Endothelial cell of umbilical vein (primary cell): ENCODE measurements around the gene FAM110C. TPM values are rescaled to one million over a fixed set of nuclear protein-coding genes. Genes with fewer than 3 reads are reported as not detected.

Experiments used
- BruUV-seq: library from RNA; stranded (reverse); fragments of 400-500 nt; replicated peaks from 2 replicates; lab custom pipeline; 2021; lab: Mats Ljungman, UMichigan
- CTCF ChIA-PET: fragments of 300-600, 350-600 bp; sonication (Branson Sonifier 250); formaldehyde crosslinking; loops from one replicate; lab custom pipeline; 2021; ENCODE audit warnings: antibody characterized with exemption, inconsistent platforms; lab: Charles Lee
- POLR2A ChIA-PET: fragments of 300-600, 350-600 bp; sonication (Branson Sonifier 250); formaldehyde crosslinking; loops from one replicate; lab custom pipeline; 2021; ENCODE audit warnings: antibody characterized with exemption, inconsistent platforms; lab: Charles Lee
- DNase-seq: peaks from one replicate; pipeline ENCODE4 v3.0.0-alpha.2; 2011; ENCODE audit warnings: low read depth, low spot score
- FAIRE-seq: peaks from 2 replicates; lab custom pipeline; 2011; peaks lifted over from hg19 to GRCh38; lab: Jason Lieb, UNC
- H2AFZ ChIP-seq: 2 replicates; pipeline ENCODE4 v1.6.0; 2012; ENCODE audit warnings: low read depth, low read length, control low read depth, inconsistent platforms
- H3K27ac ChIP-seq: 2 replicates; pipeline ENCODE4 v1.5.1; 2011; ENCODE audit warnings: low read depth, mild to moderate bottlenecking, control low read depth, low read length, moderate library complexity; ENCODE audit not compliant: insufficient read depth
- H3K27me3 ChIP-seq, 2 experiments: 2 replicates each; pipeline versions ENCODE4 v1.6.0 to v1.6.1; 2011; ENCODE audit warnings: low read length in 2 of 2, mixed read lengths in 1 of 2; ENCODE audit not compliant: control insufficient read depth in 2 of 2, insufficient read depth in 2 of 2
- H3K36me3 ChIP-seq, 2 experiments: 2 replicates in 1 of 2; 3 replicates in 1 of 2; pipeline ENCODE4 v1.5.1; 2011; ENCODE audit warnings: low read length in 2 of 2, mild to moderate bottlenecking in 1 of 2, moderate library complexity in 1 of 2; ENCODE audit not compliant: control insufficient read depth in 2 of 2, insufficient read depth in 2 of 2; ENCODE audit errors: extremely low read depth in 1 of 2
- H3K4me1 ChIP-seq: 3 replicates; pipeline ENCODE4 v1.5.1; 2011; ENCODE audit warnings: mild to moderate bottlenecking, low read length; ENCODE audit not compliant: control insufficient read depth, insufficient read depth; ENCODE audit errors: extremely low read depth
- H3K4me2 ChIP-seq: 2 replicates; pipeline ENCODE4 v1.6.1; 2011; ENCODE audit warnings: low read length, control low read depth, mixed read lengths; ENCODE audit not compliant: insufficient read depth
- H3K4me3 ChIP-seq, 3 experiments: fragments of 200-600 bp in 1 of 3; sonication (generic), shearing (Covaris generic) in 1 of 3; replicated peaks in 1 of 3; 2 replicates each; pipeline ENCODE4 v1.5.1; 2011 to 2016; ENCODE audit warnings: control low read depth in 3 of 3, low read length in 3 of 3, mild to moderate bottlenecking in 2 of 3, inconsistent platforms in 1 of 3, low read depth in 1 of 3, moderate library complexity in 1 of 3; ENCODE audit not compliant: insufficient read depth in 1 of 3
- H3K79me2 ChIP-seq: 2 replicates; pipeline ENCODE4 v1.6.0; 2012; ENCODE audit warnings: low read length, inconsistent platforms; ENCODE audit not compliant: control insufficient read depth, insufficient read depth
- H3K9ac ChIP-seq: replicated peaks from 2 replicates; pipeline ENCODE3; 2011; ENCODE audit warnings: low read length, control low read depth; ENCODE audit not compliant: insufficient read depth; ENCODE audit errors: extremely low read depth
- H3K9me1 ChIP-seq: replicated peaks from 3 replicates; pipeline ENCODE4 v1.6.0; 2011; ENCODE audit warnings: mild to moderate bottlenecking, low read length; ENCODE audit not compliant: control insufficient read depth, insufficient read depth; ENCODE audit errors: extremely low read depth
- H3K9me3 ChIP-seq: replicated peaks from 2 replicates; pipeline ENCODE4 v1.5.1; 2012; ENCODE audit warnings: low read length, inconsistent platforms; ENCODE audit not compliant: control insufficient read depth, insufficient read depth
- H4K20me1 ChIP-seq: replicated peaks from 2 replicates; pipeline ENCODE3; 2011; ENCODE audit warnings: mild to moderate bottlenecking, low read length; ENCODE audit not compliant: control insufficient read depth, insufficient read depth; ENCODE audit errors: extremely low read depth
- EZH2 ChIP-seq: IDR thresholded peaks from 2 replicates; pipeline ENCODE4 v1.6.1; 2012; ENCODE audit warnings: borderline replicate concordance, low read depth, mild to moderate bottlenecking, moderate library complexity, low read length, inconsistent platforms; ENCODE audit not compliant: severe bottlenecking
- FOS ChIP-seq: IDR thresholded peaks from 2 replicates; pipeline ENCODE4 v1.6.1; 2011; ENCODE audit warnings: mild to moderate bottlenecking, low read length, moderate library complexity, borderline replicate concordance; ENCODE audit not compliant: insufficient read depth
- JUN ChIP-seq: IDR thresholded peaks from 2 replicates; pipeline ENCODE4 v1.6.1; 2011; ENCODE audit warnings: borderline replicate concordance, low read depth; ENCODE audit not compliant: insufficient read length, insufficient read depth
- MYC ChIP-seq: IDR thresholded peaks from one replicate; pipeline ENCODE4 v1.6.1; 2011; ENCODE audit warnings: mild to moderate bottlenecking, low read depth, low read length
- POLR2A ChIP-seq: IDR thresholded peaks from 2 replicates; pipeline ENCODE4 v1.6.1; 2012; ENCODE audit warnings: low read depth, mild to moderate bottlenecking, control low read depth, low read length
- POLR2AphosphoS5 ChIP-seq: IDR thresholded peaks from 2 replicates; pipeline ENCODE4 v1.6.1; 2012; ENCODE audit warnings: low read depth, mild to moderate bottlenecking, control low read depth, low read length, moderate library complexity; ENCODE audit not compliant: insufficient read depth
- dilution Hi-C: fragments of 300-500 bp; cut with MboI; formaldehyde crosslinking; loops from one replicate; pipeline ENCODE4 v1.15.0; 2019; ENCODE audit warnings: low sequenced_read_pairs; ENCODE audit not compliant: extremely low pct_ligation_motif_present
- intact Hi-C: fragments of 100-400 bp; cut with micrococcal nuclease; formaldehyde crosslinking; loops from one replicate; pipeline ENCODE4 v1.10.0; 2022
- polyA plus RNA-seq, 4 experiments: library from polyadenylated mRNA; depleted of rRNA in 3 of 4; stranded (reverse) in 3 of 4; unstranded in 1 of 4; fragments of >200 nt; gene quantifications; 2 replicates each; pipeline versions ENCODE4 v1.2.1 to v1.2.3, GENCODE V29; 2011 to 2012; ENCODE audit warnings: missing spikeins in 1 of 4
- total RNA-seq: library from RNA; stranded (reverse); gene quantifications from 2 replicates; pipeline ENCODE4 v1.2.3, GENCODE V29; 2021
- TF ChIP-seq, protein P1 (sequence below): IDR thresholded peaks from 2 replicates; pipeline ENCODE4 v1.6.1; 2011; ENCODE audit not compliant: insufficient read depth, insufficient read length
- TF ChIP-seq, protein P2 (sequence below), 2 donors: IDR thresholded peaks; 1 replicate in 1 of 2; 2 replicates in 1 of 2; pipeline ENCODE4 v1.5.1; 2011; ENCODE audit warnings: low read length in 2 of 2, mild to moderate bottlenecking in 2 of 2, moderate library complexity in 2 of 2, control low read depth in 1 of 2, inconsistent platforms in 1 of 2, low read depth in 1 of 2; ENCODE audit not compliant: insufficient read depth in 1 of 2; ENCODE audit errors: extremely low read depth in 1 of 2

Gene FAM110C
- total and polyA plus RNA-seq, 2 donors (not counting 3 experiments of a cell fraction or from before 2014, with no cell fraction given): not detected

DNA sequence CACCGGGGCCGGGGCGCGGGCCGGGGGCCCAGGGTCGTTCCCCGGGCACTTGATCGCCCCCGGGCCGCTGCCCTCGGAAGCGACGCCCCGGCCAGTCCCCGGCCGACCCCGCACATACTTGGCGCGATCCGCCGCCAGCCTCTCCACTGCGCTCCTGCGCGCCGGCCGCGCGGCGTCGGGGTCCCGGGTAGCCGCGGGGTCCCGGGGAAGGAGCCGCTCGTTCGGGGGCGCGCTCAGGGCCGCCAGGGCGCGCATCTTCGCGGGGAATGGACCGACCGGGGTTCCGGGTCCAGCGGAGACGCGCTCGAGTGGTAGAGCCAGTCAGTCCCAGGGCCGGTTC is 204 bp downstream of the FAM110C start:
- H4K20me1 ChIP-seq: no peaks in the 10 kb centered on the region
- FAIRE-seq: no peak
- CTCF ChIA-PET: no interaction called here
- H3K4me2 ChIP-seq: no peak overlapping the region
- no peak overlapping the region for H3K4me3 ChIP-seq
- POLR2A ChIA-PET: no interaction called here
- H3K9me3 ChIP-seq: no peaks in the 10 kb centered on the region
- no peak overlapping the region for H2AFZ ChIP-seq
- no TSS peak for BruUV-seq
- no peaks in the 10 kb centered on the region for H3K27me3 ChIP-seq
- H3K79me2 ChIP-seq: no peaks in the 10 kb centered on the region
- H3K36me3 ChIP-seq: no peaks in the 10 kb centered on the region
- no peak for DNase-seq
- intact Hi-C loops (no loop called here), dilution Hi-C loops (no loop called here)
- H3K4me1 ChIP-seq: no peaks in the 10 kb centered on the region
- H3K9ac ChIP-seq: no peak overlapping the region
- TF ChIP-seq FOS: no peak
- TF ChIP-seq, protein P1, sequence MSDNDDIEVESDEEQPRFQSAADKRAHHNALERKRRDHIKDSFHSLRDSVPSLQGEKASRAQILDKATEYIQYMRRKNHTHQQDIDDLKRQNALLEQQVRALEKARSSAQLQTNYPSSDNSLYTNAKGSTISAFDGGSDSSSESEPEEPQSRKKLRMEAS: no peak
- TF ChIP-seq POLR2AphosphoS5: no peak
- no peak for TF ChIP-seq JUN
- TF ChIP-seq EZH2: no peak
- TF ChIP-seq MYC: no peak
- TF ChIP-seq, protein P2, sequence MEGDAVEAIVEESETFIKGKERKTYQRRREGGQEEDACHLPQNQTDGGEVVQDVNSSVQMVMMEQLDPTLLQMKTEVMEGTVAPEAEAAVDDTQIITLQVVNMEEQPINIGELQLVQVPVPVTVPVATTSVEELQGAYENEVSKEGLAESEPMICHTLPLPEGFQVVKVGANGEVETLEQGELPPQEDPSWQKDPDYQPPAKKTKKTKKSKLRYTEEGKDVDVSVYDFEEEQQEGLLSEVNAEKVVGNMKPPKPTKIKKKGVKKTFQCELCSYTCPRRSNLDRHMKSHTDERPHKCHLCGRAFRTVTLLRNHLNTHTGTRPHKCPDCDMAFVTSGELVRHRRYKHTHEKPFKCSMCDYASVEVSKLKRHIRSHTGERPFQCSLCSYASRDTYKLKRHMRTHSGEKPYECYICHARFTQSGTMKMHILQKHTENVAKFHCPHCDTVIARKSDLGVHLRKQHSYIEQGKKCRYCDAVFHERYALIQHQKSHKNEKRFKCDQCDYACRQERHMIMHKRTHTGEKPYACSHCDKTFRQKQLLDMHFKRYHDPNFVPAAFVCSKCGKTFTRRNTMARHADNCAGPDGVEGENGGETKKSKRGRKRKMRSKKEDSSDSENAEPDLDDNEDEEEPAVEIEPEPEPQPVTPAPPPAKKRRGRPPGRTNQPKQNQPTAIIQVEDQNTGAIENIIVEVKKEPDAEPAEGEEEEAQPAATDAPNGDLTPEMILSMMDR (IDR thresholded peaks at IDR 0.05; ENCODE audit: extremely low read depth in 1 of 2, insufficient read depth in 1 of 2, low read depth in 1 of 2, low read length in 2 of 2): no peak
- no peak for TF ChIP-seq POLR2A
- no peak overlapping the region for H3K27ac ChIP-seq
- no peaks in the 10 kb centered on the region for H3K9me1 ChIP-seq
